ENCODE measurements around the gene PCGF1. TPM values are rescaled to one million over a fixed set of nuclear protein-coding genes. Genes with fewer than 3 reads are reported as not detected.
A peak's percentile ranks its signal among the peaks of the same experiment; 100 is the strongest.

PCGF1 gene
- total RNA-seq, 3 donors from 2014 or later (not counting 1 experiment from before 2014, with no cell fraction given): 22.9 to 35.9 (median 33.2) TPM

DNA sequence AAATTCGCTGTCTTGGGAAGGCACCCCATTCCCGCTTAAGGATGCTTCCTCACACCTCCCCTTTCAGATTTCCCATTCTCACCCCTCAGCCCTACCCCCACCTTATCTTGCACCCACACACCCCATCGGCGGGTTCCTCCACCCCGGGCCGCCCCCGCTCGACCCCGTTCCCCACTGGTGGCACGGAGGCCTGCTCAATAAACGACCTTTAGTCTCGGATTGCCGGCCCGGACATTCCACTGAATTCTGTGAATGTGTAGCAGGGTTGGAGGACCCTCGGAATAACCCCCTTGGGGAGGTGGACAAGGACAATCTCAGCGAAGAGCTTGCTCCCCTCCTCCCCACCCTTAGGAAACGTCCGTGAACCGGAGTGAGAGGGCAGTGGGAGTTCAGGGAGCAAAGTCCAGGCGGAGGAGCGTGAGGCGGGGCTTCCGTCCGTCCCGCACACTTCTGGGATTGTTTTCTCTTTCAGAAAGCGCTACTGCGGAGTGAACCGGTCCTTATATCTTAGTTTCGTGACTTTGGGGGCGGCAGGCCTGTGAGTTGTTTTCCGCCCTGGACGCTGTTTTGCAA, 5.3 kb downstream of the PCGF1 start:
- H3K27ac Mint-ChIP-seq: peak overlapping the region; percentile 84 to 90
- ATAC-seq: no peak
- H3K9me3 Mint-ChIP-seq: no peaks in the 10 kb centered on the region
- peaks cover 73% of the 10 kb centered on the region for H3K4me1 ChIP-seq (ENCODE audit: control insufficient read depth, insufficient read depth, low read length)
- peak overlapping the region; percentile 88 for H3K4me3 Mint-ChIP-seq
- peaks cover 7% of the 10 kb centered on the region for H3K36me3 ChIP-seq (ENCODE audit: control insufficient read depth, insufficient read depth, low read length)
- peaks cover 46 to 82% of the 10 kb centered on the region in 2 donors for H3K4me1 Mint-ChIP-seq
- WGBS (ENCODE audit: insufficient coverage): 15% methylated on average over 31 of the region's 32 CpGs
- H3K27ac ChIP-seq (ENCODE audit: low read length): no peak overlapping the region
- TF ChIP-seq CTCF (IDR thresholded peaks at IDR 0.05): no peak
- intact Hi-C loops (cut with micrococcal nuclease): no loop called here
- no peak for DNase-seq
- H3K36me3 Mint-ChIP-seq: no peaks in the 10 kb centered on the region
- H3K4me3 ChIP-seq (ENCODE audit: low read length): peak overlapping the region; percentile 57
- H3K27me3 ChIP-seq (ENCODE audit: control insufficient read depth, insufficient read depth, low read length): peaks cover 5% of the 10 kb centered on the region
- H3K27me3 Mint-ChIP-seq (ENCODE audit: low read depth in 2 of 2): peaks cover 0 to 8% of the 10 kb centered on the region in 2 donors
- H3K9me3 ChIP-seq (ENCODE audit: control insufficient read depth, insufficient read depth, low read length): no peaks in the 10 kb centered on the region

- H3K4me1 Mint-ChIP-seq: peaks cover 39 to 75% of the 10 kb centered on the region in 2 donors
- DNase-seq (no peak), ATAC-seq (no peak)
- Histone ChIP-seq H3K4me3 (ENCODE audit: low read length) (no peak overlapping the region), H3K27me3 (ENCODE audit: control insufficient read depth, insufficient read depth, low read length) (peaks cover 5% of the 10 kb centered on the region), H3K27ac (ENCODE audit: low read length) (no peak overlapping the region), H3K4me1 (ENCODE audit: control insufficient read depth, insufficient read depth, low read length) (peaks cover 68% of the 10 kb centered on the region), H3K36me3 (ENCODE audit: control insufficient read depth, insufficient read depth, low read length) (peaks cover 7% of the 10 kb centered on the region), H3K9me3 (ENCODE audit: control insufficient read depth, insufficient read depth, low read length) (no peaks in the 10 kb centered on the region)
- no peaks in the 10 kb centered on the region for H3K9me3 Mint-ChIP-seq
- 83% methylated on average over 17 of the region's 18 CpGs for WGBS (ENCODE audit: insufficient coverage)
- H3K27me3 Mint-ChIP-seq (ENCODE audit: low read depth in 2 of 2): peaks cover 0 to 8% of the 10 kb centered on the region in 2 donors
- H3K27ac Mint-ChIP-seq: peak overlapping the region; percentile 46 to 90
- no peaks in the 10 kb centered on the region for H3K36me3 Mint-ChIP-seq
- no peak for TF ChIP-seq CTCF (IDR thresholded peaks at IDR 0.05)
- peak overlapping the region; percentile 88 for H3K4me3 Mint-ChIP-seq
- intact Hi-C loops (cut with micrococcal nuclease): no loop called here
Observed at GRCh38 chr2:74501335-74502071, 6.0 kb downstream of the PCGF1 start.

GRCh38 chr2:74500578-74500946, 6.9 kb downstream of the PCGF1 start:
- peaks cover 59% of the 10 kb centered on the region for H3K4me1 ChIP-seq (ENCODE audit: control insufficient read depth, insufficient read depth, low read length)

More at GRCh38 chr2:74500578-74500946, 6.9 kb downstream of the PCGF1 start:
- H3K27ac ChIP-seq (ENCODE audit: low read length): no peak overlapping the region
- Mint-ChIP-seq H3K36me3 (no peaks in the 10 kb centered on the region), H3K4me3 (peak overlapping the region; percentile 13), H3K4me1 (peaks cover 38 to 70% of the 10 kb centered on the region in 2 donors), H3K27ac (no peak overlapping the region), H3K27me3 (ENCODE audit: low read depth in 2 of 2) (peaks cover 0 to 8% of the 10 kb centered on the region in 2 donors), H3K9me3 (no peaks in the 10 kb centered on the region)
- ATAC-seq (no peak), DNase-seq (no peak)
- intact Hi-C loops (cut with micrococcal nuclease): no loop called here
- no peak overlapping the region for H3K4me3 ChIP-seq (ENCODE audit: low read length)
- H3K27me3 ChIP-seq (ENCODE audit: control insufficient read depth, insufficient read depth, low read length): peaks cover 5% of the 10 kb centered on the region
- H3K9me3 ChIP-seq (ENCODE audit: control insufficient read depth, insufficient read depth, low read length): no peaks in the 10 kb centered on the region
- no peak for TF ChIP-seq CTCF (IDR thresholded peaks at IDR 0.05)
- H3K36me3 ChIP-seq (ENCODE audit: control insufficient read depth, insufficient read depth, low read length): peaks cover 3% of the 10 kb centered on the region

Data from natural killer cell (primary cell).